ENCODE results near the gene PALS1. TPM values are rescaled to one million over a fixed set of nuclear protein-coding genes. Genes with fewer than 3 reads are reported as not detected.

PALS1 gene
- total and polyA plus RNA-seq, 2 experiments from 2014 or later = 9.1 to 26.7 TPM

GRCh38 chr14:67251573-67252226 lies 10.5 kb downstream of the PALS1 start:
- Histone ChIP-seq H3K27ac (ENCODE audit: low read depth) (no peak overlapping the region), H3K36me3 (ENCODE audit: insufficient read depth) (no peaks in the 10 kb centered on the region), H3K4me3 (no peak overlapping the region), H3K9me2 (ENCODE audit: insufficient read depth) (no peaks in the 10 kb centered on the region), H3F3A (replicated peaks; ENCODE audit: low read depth) (no peaks in the 10 kb centered on the region), H3K27me3 (ENCODE audit: insufficient read depth) (no peaks in the 10 kb centered on the region), H2AFZ (no peak overlapping the region), H3K79me2 (replicated peaks; ENCODE audit: insufficient read depth) (peaks cover 99% of the 10 kb centered on the region), H3K4me2 (no peak overlapping the region), H3K4me1 (ENCODE audit: insufficient read depth) (peaks cover 10% of the 10 kb centered on the region), H4K20me1 (replicated peaks; ENCODE audit: insufficient read depth) (peaks cover 10% of the 10 kb centered on the region; the same call in 1 of the 2 replicates)
- peaks cover 15% of the 10 kb centered on the region for H3K4me1 Mint-ChIP-seq
- peaks cover 3% of the 10 kb centered on the region; the same call in 1 of the 3 replicates for H3K36me3 Mint-ChIP-seq (ENCODE audit: low read depth)
- H3K27ac Mint-ChIP-seq = no peak overlapping the region
- TF ChIP-seq EZH2phosphoT487 (IDR thresholded peaks at IDR 0.05; ENCODE audit: unreplicated experiment) (no peak), ETS1 (IDR thresholded peaks at IDR 0.05) (no peak), POLR2AphosphoS5 (IDR thresholded peaks at IDR 0.05; ENCODE audit: low read depth) (no peak), ZNF114 (CRISPR knock-in tag; IDR thresholded peaks at IDR 0.05) (no peak), ZNF462 (CRISPR knock-in tag; IDR thresholded peaks at IDR 0.05) (no peak), CREB1 (CRISPR knock-in tag; IDR thresholded peaks at IDR 0.05; ENCODE audit: low read depth) (no peak), STAT1 (IDR thresholded peaks at IDR 0.05; ENCODE audit: unreplicated experiment) (no peak), EZH2 (IDR thresholded peaks at IDR 0.05; ENCODE audit: low read depth, unreplicated experiment) (no peak), CTCF (conservative IDR thresholded peaks at IDR 0.05; ENCODE audit: low read depth in 2 of 2) (no peak), NANOG (IDR thresholded peaks at IDR 0.05; ENCODE audit: borderline replicate concordance) (no peak), ZNF331 (CRISPR knock-in tag; IDR thresholded peaks at IDR 0.05; ENCODE audit: low read depth) (no peak), REST (IDR thresholded peaks at IDR 0.05; ENCODE audit: unreplicated experiment) (no peak), JUNB (IDR thresholded peaks at IDR 0.05; ENCODE audit: unreplicated experiment) (no peak)
- peaks cover 9% of the 10 kb centered on the region for H3K27me3 Mint-ChIP-seq (ENCODE audit: insufficient read depth, low read depth, poor library complexity)
- H3K9me3 Mint-ChIP-seq = no peaks in the 10 kb centered on the region
- H3K4me3 Mint-ChIP-seq = no peak overlapping the region
- ATAC-seq (peak; percentile 47; the same call in 2 of the 3 replicates), DNase-seq (ENCODE audit: low spot score) (peak; percentile 24)

Data from GM23338 (cell line).